ENCODE measurements around the gene DRC3.

DNA sequence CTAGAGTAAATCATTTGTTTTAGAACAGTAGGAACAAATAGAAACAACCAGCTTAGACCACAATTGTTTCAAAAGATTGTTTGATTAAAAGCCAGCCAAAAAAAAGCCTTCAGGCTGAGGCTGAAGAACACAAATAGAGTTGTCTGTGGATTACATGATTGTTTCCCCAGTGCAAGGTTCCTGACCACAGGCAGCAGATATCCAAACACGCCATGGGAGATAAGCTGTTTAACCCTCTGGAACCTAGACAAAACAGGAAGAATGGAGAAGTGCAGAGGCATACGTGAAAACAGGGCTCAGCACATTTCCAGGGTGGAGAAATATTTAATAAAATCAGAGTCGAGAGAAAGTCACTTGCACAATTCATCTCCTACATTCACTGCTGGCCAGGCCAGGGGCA is 45.3 kb downstream of the DRC3 start:
- TF ChIP-seq EP300 (IDR thresholded peaks at IDR 0.05) = no peak
- TF ChIP-seq POLR2A (IDR thresholded peaks at IDR 0.05; ENCODE audit: low read depth) = no peak
- TF ChIP-seq, protein P1, sequence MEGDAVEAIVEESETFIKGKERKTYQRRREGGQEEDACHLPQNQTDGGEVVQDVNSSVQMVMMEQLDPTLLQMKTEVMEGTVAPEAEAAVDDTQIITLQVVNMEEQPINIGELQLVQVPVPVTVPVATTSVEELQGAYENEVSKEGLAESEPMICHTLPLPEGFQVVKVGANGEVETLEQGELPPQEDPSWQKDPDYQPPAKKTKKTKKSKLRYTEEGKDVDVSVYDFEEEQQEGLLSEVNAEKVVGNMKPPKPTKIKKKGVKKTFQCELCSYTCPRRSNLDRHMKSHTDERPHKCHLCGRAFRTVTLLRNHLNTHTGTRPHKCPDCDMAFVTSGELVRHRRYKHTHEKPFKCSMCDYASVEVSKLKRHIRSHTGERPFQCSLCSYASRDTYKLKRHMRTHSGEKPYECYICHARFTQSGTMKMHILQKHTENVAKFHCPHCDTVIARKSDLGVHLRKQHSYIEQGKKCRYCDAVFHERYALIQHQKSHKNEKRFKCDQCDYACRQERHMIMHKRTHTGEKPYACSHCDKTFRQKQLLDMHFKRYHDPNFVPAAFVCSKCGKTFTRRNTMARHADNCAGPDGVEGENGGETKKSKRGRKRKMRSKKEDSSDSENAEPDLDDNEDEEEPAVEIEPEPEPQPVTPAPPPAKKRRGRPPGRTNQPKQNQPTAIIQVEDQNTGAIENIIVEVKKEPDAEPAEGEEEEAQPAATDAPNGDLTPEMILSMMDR (IDR thresholded peaks at IDR 0.05) = no peak
- no peak for TF ChIP-seq POLR2AphosphoS5 (IDR thresholded peaks at IDR 0.05)

Data from esophagus muscularis mucosa (tissue), 4 donors.